Lower leg skin (tissue), 4 donors: ENCODE measurements around the gene HSH2D. TPM values are rescaled to one million over a fixed set of nuclear protein-coding genes. Genes with fewer than 3 reads are reported as not detected.

ENCODE experiments used
- DNase-seq, 2 donors: peaks; one replicate each; pipeline ENCODE4 v3.0.0-alpha.2; 2019; ENCODE audit warnings: low spot score in 2 of 2
- H3K4me3 ChIP-seq: fragments of 200-600 bp; sonication (generic); 2 replicates; pipeline ENCODE4 v1.5.1; 2017; ENCODE audit warnings: mild to moderate bottlenecking, low read depth; ENCODE audit not compliant: poor library complexity, severe bottlenecking
- CTCF ChIP-seq, 3 donors: fragments of 450-650 bp; IDR thresholded peaks; one replicate each; pipeline ENCODE4 v1.5.1; 2016; ENCODE audit warnings: antibody characterized with exemption in 3 of 3, mild to moderate bottlenecking in 3 of 3, moderate library complexity in 2 of 3
- POLR2A ChIP-seq, 2 donors: fragments of 450-650 bp; IDR thresholded peaks; one replicate each; pipeline ENCODE4 v1.6.1; 2016 to 2017; ENCODE audit warnings: antibody characterized with exemption in 2 of 2, mild to moderate bottlenecking in 1 of 2, moderate library complexity in 1 of 2
- WGBS, 2 donors: methylation state at CpG; one replicate each; pipeline ENCODE4 v1.1.5; 2018; 5-methylcytosine and 5-hydroxymethylcytosine counted together
- intact Hi-C: fragments of 100-400 bp; cut with DNase I; formaldehyde crosslinking; loops from one replicate; pipeline ENCODE4 v1.15.0; 2023; ENCODE audit warnings: low total_unique reads
- total RNA-seq, 4 donors: library from RNA; depleted of rRNA; stranded (reverse); fragments of >200 nt; gene quantifications; one replicate each; pipeline ENCODE4 v1.1.0, GENCODE V29; 2016

The HSH2D gene
- total RNA-seq, 4 donors from 2014 or later: 0.45 TPM; not detected in 3

- 1 to 2% methylated on average over 52 to 69 of the region's 81 CpGs for WGBS, 2 donors
- peak in 1 of 3 donors; percentile 95 for TF ChIP-seq CTCF (IDR thresholded peaks at IDR 0.05)
- TF ChIP-seq POLR2A (IDR thresholded peaks at IDR 0.05): no peak
- peak within 1 kb of the TSS; percentile 99 for H3K4me3 ChIP-seq
- intact Hi-C loops: loop anchor here (2.0 to 10.0 kb wide), 2 partner anchors 21 to 73 kb away; partner anchors contain the start of gene FAM32A
- DNase-seq: peak; percentile 98 to 100
These were observed 32.2 kb upstream of the HSH2D start, which contains the start of gene RAB8A for GRCh38 chr19:16111160-16111908. RAB8A (plus strand) TSS chr19:16111889; CDS start chr19:16111902, 13 bp downstream.

GRCh38 chr19:16111909-16112752 lies 31.4 kb upstream of the HSH2D start:
- TF ChIP-seq POLR2A (IDR thresholded peaks at IDR 0.05) (no peak), CTCF (IDR thresholded peaks at IDR 0.05) (no peak)
- H3K4me3 ChIP-seq: peak overlapping the region; percentile 99
- 2 to 3% methylated on average over 29 to 32 of the region's 37 CpGs for WGBS, 2 donors
- intact Hi-C loops: loop anchor here (2.0 to 10.0 kb wide), 2 partner anchors 21 to 73 kb away; partner anchors contain the start of gene FAM32A
- no peak for DNase-seq

GRCh38 chr19:16112778-16113177 lies 30.7 kb upstream of the HSH2D start:
- no peak for DNase-seq
- no peak for TF ChIP-seq CTCF (IDR thresholded peaks at IDR 0.05)
- no peak for TF ChIP-seq POLR2A (IDR thresholded peaks at IDR 0.05)
- no peak overlapping the region for H3K4me3 ChIP-seq
- 29 to 30% methylated on average over 2 of the region's 2 CpGs for WGBS, 2 donors
- intact Hi-C loops: loop anchor here (10.0 kb wide), 1 partner anchor 72 kb away; the partner anchor contains the start of gene FAM32A

GRCh38 chr19:16113727-16114126 lies 29.8 kb upstream of the HSH2D start:
- no peak overlapping the region for H3K4me3 ChIP-seq
- no peak for DNase-seq
- WGBS, 2 donors: 87 to 96% methylated on average over 3 of the region's 3 CpGs
- no peak for TF ChIP-seq POLR2A (IDR thresholded peaks at IDR 0.05)
- TF ChIP-seq CTCF (IDR thresholded peaks at IDR 0.05): no peak
- intact Hi-C loops: loop anchor here (10.0 kb wide), 1 partner anchor 71 kb away; the partner anchor contains the start of gene FAM32A

GRCh38 chr19:16115301-16116039 lies 28.0 kb upstream of the HSH2D start:
- no peak overlapping the region for H3K4me3 ChIP-seq
- 81 to 86% methylated on average over 8 to 9 of the region's 9 CpGs for WGBS, 2 donors
- intact Hi-C loops: loop anchor here (10.0 kb wide), 1 partner anchor 69 kb away; the partner anchor contains the start of gene FAM32A
- TF ChIP-seq CTCF (IDR thresholded peaks at IDR 0.05): no peak
- no peak for TF ChIP-seq POLR2A (IDR thresholded peaks at IDR 0.05)
- no peak for DNase-seq
